Mammary epithelial cell (primary cell): ENCODE results near the gene PTPRA.

Experiments
- EZH2 ChIP-seq: IDR thresholded peaks from 2 replicates; pipeline ENCODE4 v1.6.1; 2012; ENCODE audit warnings: low read length, inconsistent platforms, borderline replicate concordance
- TF ChIP-seq, protein P1 (sequence below), 2 donors: IDR thresholded peaks in 1 of 2; conservative IDR thresholded peaks in 1 of 2; 2 replicates each; pipeline ENCODE4 v1.5.1; 2011 to 2012; ENCODE audit warnings: inconsistent platforms in 2 of 2, low read length in 2 of 2, mild to moderate bottlenecking in 2 of 2, control low read depth in 1 of 2, low read depth in 1 of 2; ENCODE audit not compliant: insufficient read depth in 1 of 2; ENCODE audit errors: extremely low read depth in 1 of 2

DNA sequence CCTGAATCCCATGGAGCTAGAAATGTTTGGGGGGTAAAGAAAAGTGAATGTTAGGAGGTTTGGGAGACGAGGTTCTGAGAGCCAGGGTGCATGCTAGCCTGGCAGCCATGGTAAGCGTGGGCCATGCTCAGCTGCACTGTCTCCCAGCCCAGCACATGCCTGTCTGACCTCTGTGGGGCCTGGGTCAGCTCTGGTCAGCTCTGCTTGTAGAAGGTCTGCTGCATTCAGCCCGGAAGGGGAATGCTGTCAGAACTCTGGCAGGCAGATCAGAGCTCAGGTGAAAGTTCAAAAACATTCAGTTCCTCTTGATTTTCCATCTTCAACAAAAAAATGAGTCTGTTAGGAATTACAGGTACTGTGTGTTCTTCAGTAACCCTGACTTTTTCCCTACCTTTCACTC is 164.4 kb downstream of the PTPRA start:
- TF ChIP-seq, protein P1, sequence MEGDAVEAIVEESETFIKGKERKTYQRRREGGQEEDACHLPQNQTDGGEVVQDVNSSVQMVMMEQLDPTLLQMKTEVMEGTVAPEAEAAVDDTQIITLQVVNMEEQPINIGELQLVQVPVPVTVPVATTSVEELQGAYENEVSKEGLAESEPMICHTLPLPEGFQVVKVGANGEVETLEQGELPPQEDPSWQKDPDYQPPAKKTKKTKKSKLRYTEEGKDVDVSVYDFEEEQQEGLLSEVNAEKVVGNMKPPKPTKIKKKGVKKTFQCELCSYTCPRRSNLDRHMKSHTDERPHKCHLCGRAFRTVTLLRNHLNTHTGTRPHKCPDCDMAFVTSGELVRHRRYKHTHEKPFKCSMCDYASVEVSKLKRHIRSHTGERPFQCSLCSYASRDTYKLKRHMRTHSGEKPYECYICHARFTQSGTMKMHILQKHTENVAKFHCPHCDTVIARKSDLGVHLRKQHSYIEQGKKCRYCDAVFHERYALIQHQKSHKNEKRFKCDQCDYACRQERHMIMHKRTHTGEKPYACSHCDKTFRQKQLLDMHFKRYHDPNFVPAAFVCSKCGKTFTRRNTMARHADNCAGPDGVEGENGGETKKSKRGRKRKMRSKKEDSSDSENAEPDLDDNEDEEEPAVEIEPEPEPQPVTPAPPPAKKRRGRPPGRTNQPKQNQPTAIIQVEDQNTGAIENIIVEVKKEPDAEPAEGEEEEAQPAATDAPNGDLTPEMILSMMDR (conservative IDR thresholded peaks at IDR 0.05 in 1 of 2, IDR thresholded peaks at IDR 0.05 in 1 of 2; ENCODE audit: extremely low read depth in 1 of 2, insufficient read depth in 1 of 2, low read depth in 1 of 2, low read length in 2 of 2) = no peak
- no peak for TF ChIP-seq EZH2
